ENCODE measurements around the gene CSPG4.

CSPG4 gene

GRCh38 chr15:75669191-75669878 lies 43.3 kb downstream of the CSPG4 start:
- DNase-seq (ENCODE audit: low read depth in 2 of 2): no peak

- no peak for DNase-seq (ENCODE audit: low read depth in 2 of 2)
Observed at GRCh38 chr15:75666823-75667501, 45.7 kb downstream of the CSPG4 start.

GRCh38 chr15:75663931-75664421 lies 48.7 kb downstream of the CSPG4 start:
- DNase-seq (ENCODE audit: low read depth in 2 of 2): no peak

GRCh38 chr15:75662823-75663519 lies 49.7 kb downstream of the CSPG4 start:
- no peak for DNase-seq (ENCODE audit: low read depth in 2 of 2)

GRCh38 chr15:75661756-75662140 lies 50.9 kb downstream of the CSPG4 start:
- no peak for DNase-seq (ENCODE audit: low read depth in 2 of 2)

- no peak for DNase-seq (ENCODE audit: low read depth in 2 of 2)
Observed at GRCh38 chr15:75661100-75661755, 51.4 kb downstream of the CSPG4 start.

- no peak for DNase-seq (ENCODE audit: low read depth in 2 of 2)
Observed at GRCh38 chr15:75659928-75660645, 52.6 kb downstream of the CSPG4 start.

- no peak for DNase-seq (ENCODE audit: low read depth in 2 of 2)
Observed at GRCh38 chr15:75659141-75659771, 53.4 kb downstream of the CSPG4 start.

- DNase-seq (ENCODE audit: low read depth in 2 of 2): no peak
Observed at GRCh38 chr15:75656813-75657212, 55.8 kb downstream of the CSPG4 start.

GRCh38 chr15:75656331-75656730 lies 56.3 kb downstream of the CSPG4 start:
- DNase-seq (ENCODE audit: low read depth in 2 of 2): no peak

- DNase-seq (ENCODE audit: low read depth in 2 of 2): no peak
Observed at GRCh38 chr15:75655931-75656330, 56.7 kb downstream of the CSPG4 start.

GRCh38 chr15:75654201-75654907 lies 58.3 kb downstream of the CSPG4 start:
- no peak for DNase-seq (ENCODE audit: low read depth in 2 of 2)

GRCh38 chr15:75653347-75653913 lies 59.2 kb downstream of the CSPG4 start:
- no peak for DNase-seq (ENCODE audit: low read depth in 2 of 2)

GRCh38 chr15:75651810-75652543 lies 60.7 kb downstream of the CSPG4 start:
- no peak for DNase-seq (ENCODE audit: low read depth in 2 of 2)

GRCh38 chr15:75650908-75651809 lies 61.5 kb downstream of the CSPG4 start:
- DNase-seq (ENCODE audit: low read depth in 2 of 2): no peak

GRCh38 chr15:75649848-75650247 lies 62.8 kb downstream of the CSPG4 start:
- DNase-seq (ENCODE audit: low read depth in 2 of 2): no peak

- DNase-seq (ENCODE audit: low read depth in 2 of 2): no peak
Observed at GRCh38 chr15:75649045-75649761, 63.4 kb downstream of the CSPG4 start.

Measured in stimulated activated CD8-positive, alpha-beta memory T cell treated with anti-CD3 and anti-CD28 coated beads, Interleukin-15, amount 100 ng/mL, for 4 hours (primary cell).